ENCODE results near the gene GPRC5D. TPM values are rescaled to one million over a fixed set of nuclear protein-coding genes. Genes with fewer than 3 reads are reported as not detected.
A peak's percentile ranks its signal among the peaks of the same experiment; 100 is the strongest.

Gene GPRC5D
- total RNA-seq, 1 donor: not detected

DNA sequence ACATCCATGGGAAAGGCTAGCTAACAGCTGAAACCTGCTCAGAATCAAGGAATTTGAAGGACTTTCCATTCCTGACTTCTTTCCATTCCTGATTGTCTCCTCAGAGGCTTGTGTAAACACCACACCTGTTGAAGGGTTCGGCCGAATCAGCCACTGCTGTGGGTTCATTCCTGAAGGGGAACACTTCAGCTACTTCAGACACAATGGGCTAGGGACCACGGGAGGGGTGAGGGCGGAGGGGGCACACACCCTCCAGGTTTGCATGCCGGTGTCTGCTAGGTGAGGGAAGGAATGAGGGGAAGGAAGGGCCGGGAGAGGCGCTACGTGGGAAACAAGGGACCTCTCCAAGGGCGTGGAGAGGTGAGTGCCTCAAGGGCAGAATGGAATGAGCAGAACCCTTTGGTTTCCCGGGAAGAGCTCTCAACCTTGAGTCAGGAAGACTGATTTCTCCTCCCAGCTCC lies 59.3 kb downstream of the GPRC5D start:
- TF ChIP-seq, protein P1, sequence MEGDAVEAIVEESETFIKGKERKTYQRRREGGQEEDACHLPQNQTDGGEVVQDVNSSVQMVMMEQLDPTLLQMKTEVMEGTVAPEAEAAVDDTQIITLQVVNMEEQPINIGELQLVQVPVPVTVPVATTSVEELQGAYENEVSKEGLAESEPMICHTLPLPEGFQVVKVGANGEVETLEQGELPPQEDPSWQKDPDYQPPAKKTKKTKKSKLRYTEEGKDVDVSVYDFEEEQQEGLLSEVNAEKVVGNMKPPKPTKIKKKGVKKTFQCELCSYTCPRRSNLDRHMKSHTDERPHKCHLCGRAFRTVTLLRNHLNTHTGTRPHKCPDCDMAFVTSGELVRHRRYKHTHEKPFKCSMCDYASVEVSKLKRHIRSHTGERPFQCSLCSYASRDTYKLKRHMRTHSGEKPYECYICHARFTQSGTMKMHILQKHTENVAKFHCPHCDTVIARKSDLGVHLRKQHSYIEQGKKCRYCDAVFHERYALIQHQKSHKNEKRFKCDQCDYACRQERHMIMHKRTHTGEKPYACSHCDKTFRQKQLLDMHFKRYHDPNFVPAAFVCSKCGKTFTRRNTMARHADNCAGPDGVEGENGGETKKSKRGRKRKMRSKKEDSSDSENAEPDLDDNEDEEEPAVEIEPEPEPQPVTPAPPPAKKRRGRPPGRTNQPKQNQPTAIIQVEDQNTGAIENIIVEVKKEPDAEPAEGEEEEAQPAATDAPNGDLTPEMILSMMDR (IDR thresholded peaks at IDR 0.05; ENCODE audit: insufficient read depth, low read depth, low read length): no peak
- H3K4me3 ChIP-seq (ENCODE audit: low read depth, low read length): peak overlapping the region; percentile 80
- no peak for DNase-seq (ENCODE audit: low read depth)

DNA sequence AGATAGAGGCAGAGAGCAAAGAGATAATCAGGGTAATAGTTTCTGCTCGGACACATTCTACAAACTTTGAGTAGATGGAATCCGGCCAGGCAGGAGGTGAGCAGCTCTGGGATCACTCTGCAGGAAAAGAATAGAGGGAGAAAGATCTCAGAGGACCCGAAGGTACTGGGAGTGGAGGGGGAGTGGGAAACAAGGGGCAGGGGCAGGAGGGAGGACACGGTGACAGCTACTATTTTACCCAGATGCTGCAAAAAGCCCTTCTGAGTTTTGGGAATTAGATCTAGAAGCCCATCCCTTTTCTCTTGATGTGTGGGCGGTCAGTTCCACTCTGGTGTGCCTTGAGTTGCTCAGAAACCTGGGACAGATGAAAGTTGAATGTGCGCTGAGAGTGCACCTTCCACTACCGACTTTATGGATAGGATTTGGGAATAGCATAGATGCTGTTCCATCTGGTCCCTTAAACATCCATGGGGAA lies 60.1 kb downstream of the GPRC5D start:
- peak overlapping the region; percentile 80 for H3K4me3 ChIP-seq (ENCODE audit: low read depth, low read length)
- DNase-seq (ENCODE audit: low read depth): peak; percentile 38
- TF ChIP-seq, protein P1 (IDR thresholded peaks at IDR 0.05; ENCODE audit: insufficient read depth, low read depth, low read length): no peak

DNA sequence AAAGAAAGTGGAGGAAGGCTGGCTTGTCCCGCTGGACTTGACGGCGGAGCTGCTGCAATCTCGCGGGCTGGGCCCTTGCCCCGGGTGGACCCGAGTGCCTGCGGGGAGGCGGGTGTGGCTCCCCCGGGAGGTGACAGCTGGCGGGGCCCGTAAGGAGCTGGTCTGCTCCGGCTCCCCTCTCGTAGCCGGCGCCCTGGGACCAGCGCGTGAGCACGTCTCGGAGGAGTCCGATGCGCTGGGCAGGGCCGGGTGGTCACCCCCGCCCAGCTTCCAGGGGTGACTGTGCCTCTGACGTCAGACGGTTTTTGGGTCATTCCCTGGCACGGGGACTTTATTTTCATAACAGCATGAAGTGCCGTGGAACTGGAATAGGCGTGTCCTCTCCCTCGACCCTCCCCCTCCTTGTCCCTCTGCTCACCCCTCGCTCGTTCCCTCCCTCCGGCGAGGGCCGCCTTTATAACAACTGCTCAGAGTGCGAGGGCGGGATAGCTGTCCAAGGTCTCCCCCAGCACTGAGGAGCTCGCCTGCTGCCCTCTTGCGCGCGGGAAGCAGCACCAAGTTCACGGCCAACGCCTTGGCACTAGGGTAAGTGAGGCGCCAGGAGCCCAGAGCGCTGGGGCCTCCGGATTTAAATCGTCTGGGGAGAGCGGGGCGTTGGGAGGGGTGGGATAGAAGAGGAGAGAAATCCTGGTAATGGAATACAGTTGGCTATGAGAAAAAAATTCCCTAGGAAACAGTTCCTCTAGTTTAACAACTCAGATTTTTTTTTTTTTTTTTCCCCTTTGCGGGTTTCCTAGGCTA lies 60.7 kb downstream of the GPRC5D start, which contains the start of gene GPRC5A:
TSS of gene GPRC5A (plus strand) at position 483 of the 801 bp plus-strand sequence. CDS start 16,688 bp downstream, outside the sequence.
- peak within 1 kb of the TSS; percentile 80 for H3K4me3 ChIP-seq (ENCODE audit: low read depth, low read length)
- TF ChIP-seq, protein P1 (IDR thresholded peaks at IDR 0.05; ENCODE audit: insufficient read depth, low read depth, low read length): peak; percentile 27
- peak; percentile 97 for DNase-seq (ENCODE audit: low read depth)

Small RNA genes within 50 kb of the gene (small RNA-seq; reads per million reads assigned to genes)
- gene RF00604: not detected

Other genes with a start within 250 kb of the GPRC5D start
- 53.1 and 56.6 TPM in 2 replicates for gene CDKN1B, start 234.8 kb downstream of the GPRC5D start, total RNA-seq
- gene APOLD1, start 166.5 kb downstream of the GPRC5D start, total RNA-seq: 9.3 and 14.7 TPM in 2 replicates
- 71.2 and 118 TPM in 2 replicates for gene DDX47, start 138.8 kb downstream of the GPRC5D start, total RNA-seq
- gene GPRC5A, start 60.6 kb downstream of the GPRC5D start, total RNA-seq: 25.8 and 127 TPM in 2 replicates
- gene HEBP1, start 48.1 kb upstream of the GPRC5D start, total RNA-seq: 12.2 and 19.9 TPM in 2 replicates
- 5.8 and 10.8 TPM in 2 replicates for gene FAM234B, start 92.2 kb upstream of the GPRC5D start, total RNA-seq
- 0.32 and 11.2 TPM in 2 replicates for gene GSG1, start 151.5 kb upstream of the GPRC5D start, total RNA-seq
- 52.2 and 75.6 TPM in 2 replicates for gene EMP1, start 244.6 kb upstream of the GPRC5D start, total RNA-seq